ENCODE measurements around the gene PABPN1. TPM values are rescaled to one million over a fixed set of nuclear protein-coding genes. Genes with fewer than 3 reads are reported as not detected.

Gene PABPN1
- total and polyA plus RNA-seq, 2 of the 13 experiments (the other 11 are each of a cell fraction or from before 2014, with no cell fraction given) = 233 to 524 TPM

DNA sequence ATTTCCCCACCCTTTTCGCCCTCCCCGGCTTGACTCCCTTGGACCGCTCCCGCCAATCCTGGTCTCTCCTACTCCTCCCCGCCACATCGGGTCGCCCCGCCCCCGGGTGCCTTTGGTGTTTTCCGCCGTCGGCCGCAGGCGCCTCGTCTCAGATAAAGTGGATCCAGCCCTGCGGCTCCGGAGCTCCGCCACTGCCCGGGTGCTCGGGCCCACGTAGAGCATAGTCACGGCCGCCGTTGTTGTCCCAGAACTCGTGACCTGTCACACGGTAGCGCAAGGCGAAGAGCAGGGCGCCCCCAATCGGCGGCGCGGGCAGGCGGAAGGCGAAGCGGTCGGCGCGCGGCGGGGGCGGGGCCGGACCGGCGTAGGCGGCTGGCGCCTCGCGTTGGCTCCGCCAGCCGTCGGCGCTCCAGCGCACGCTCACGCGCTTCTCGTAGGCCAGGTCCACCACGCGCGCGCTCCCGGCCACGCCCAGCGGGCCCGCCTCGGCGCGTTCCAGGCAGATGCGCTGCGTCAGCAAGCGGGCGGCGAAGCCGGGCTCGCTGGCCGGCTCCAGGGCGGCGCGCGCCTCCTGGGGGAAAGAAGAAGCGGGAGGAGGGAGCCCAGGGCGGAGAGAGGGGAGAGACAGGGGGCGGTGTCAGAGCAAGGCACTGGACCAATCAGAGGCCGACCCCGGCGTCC is 19.8 kb upstream of the PABPN1 start (continued):
- TF ChIP-seq ZNF547 (CRISPR knock-in tag; IDR thresholded peaks at IDR 0.05) (no peak; the same call in 1 of the 2 replicates), PHF20 (CRISPR knock-in tag; IDR thresholded peaks at IDR 0.05) (no peak), RORA (CRISPR knock-in tag; IDR thresholded peaks at IDR 0.05) (no peak), ZNF382 (CRISPR knock-in tag; IDR thresholded peaks at IDR 0.05; ENCODE audit: borderline replicate concordance) (no peak), ZNF431 (CRISPR knock-in tag; IDR thresholded peaks at IDR 0.05; ENCODE audit: borderline replicate concordance, low read depth) (no peak), KMT2B (CRISPR knock-in tag; IDR thresholded peaks at IDR 0.05) (peak; percentile 74), PAF1 (CRISPR knock-in tag; IDR thresholded peaks at IDR 0.05) (0 out of 2 replicates have a peak, but pooled peaks have one; percentile 36), ETV5 (CRISPR knock-in tag; IDR thresholded peaks at IDR 0.05; ENCODE audit: borderline replicate concordance) (peak; percentile 84), ZNF589 (CRISPR knock-in tag; conservative IDR thresholded peaks at IDR 0.05) (no peak), ZC3H13 (CRISPR knock-in tag; IDR thresholded peaks at IDR 0.05) (no peak), XBP1 (CRISPR knock-in tag; IDR thresholded peaks at IDR 0.05) (peak; percentile 93), MEIS2 (CRISPR knock-in tag; IDR thresholded peaks at IDR 0.05) (peak; percentile 99), GABPB1 (CRISPR knock-in tag; IDR thresholded peaks at IDR 0.05) (peak; percentile 84)
- TF ChIP-seq, protein P1, sequence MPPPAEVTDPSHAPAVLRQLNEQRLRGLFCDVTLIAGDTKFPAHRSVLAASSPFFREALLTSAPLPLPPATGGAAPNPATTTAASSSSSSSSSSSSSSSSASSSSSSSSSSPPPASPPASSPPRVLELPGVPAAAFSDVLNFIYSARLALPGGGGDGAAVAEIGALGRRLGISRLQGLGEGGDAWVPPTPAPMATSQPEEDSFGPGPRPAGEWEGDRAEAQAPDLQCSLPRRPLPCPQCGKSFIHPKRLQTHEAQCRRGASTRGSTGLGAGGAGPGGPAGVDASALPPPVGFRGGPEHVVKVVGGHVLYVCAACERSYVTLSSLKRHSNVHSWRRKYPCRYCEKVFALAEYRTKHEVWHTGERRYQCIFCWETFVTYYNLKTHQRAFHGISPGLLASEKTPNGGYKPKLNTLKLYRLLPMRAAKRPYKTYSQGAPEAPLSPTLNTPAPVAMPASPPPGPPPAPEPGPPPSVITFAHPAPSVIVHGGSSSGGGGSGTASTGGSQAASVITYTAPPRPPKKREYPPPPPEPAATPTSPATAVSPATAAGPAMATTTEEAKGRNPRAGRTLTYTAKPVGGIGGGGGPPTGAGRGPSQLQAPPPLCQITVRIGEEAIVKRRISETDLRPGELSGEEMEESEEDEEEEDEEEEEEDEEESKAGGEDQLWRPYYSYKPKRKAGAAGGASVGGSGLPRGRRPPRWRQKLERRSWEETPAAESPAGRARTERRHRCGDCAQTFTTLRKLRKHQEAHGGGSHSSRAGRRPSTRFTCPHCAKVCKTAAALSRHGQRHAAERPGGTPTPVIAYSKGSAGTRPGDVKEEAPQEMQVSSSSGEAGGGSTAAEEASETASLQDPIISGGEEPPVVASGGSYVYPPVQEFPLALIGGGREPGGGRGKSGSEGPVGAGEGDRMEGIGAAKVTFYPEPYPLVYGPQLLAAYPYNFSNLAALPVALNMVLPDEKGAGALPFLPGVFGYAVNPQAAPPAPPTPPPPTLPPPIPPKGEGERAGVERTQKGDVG (CRISPR knock-in tag; IDR thresholded peaks at IDR 0.05; ENCODE audit: borderline replicate concordance) = peak; percentile 7; the same call in 1 of the 2 replicates
- TF ChIP-seq, protein P2, sequence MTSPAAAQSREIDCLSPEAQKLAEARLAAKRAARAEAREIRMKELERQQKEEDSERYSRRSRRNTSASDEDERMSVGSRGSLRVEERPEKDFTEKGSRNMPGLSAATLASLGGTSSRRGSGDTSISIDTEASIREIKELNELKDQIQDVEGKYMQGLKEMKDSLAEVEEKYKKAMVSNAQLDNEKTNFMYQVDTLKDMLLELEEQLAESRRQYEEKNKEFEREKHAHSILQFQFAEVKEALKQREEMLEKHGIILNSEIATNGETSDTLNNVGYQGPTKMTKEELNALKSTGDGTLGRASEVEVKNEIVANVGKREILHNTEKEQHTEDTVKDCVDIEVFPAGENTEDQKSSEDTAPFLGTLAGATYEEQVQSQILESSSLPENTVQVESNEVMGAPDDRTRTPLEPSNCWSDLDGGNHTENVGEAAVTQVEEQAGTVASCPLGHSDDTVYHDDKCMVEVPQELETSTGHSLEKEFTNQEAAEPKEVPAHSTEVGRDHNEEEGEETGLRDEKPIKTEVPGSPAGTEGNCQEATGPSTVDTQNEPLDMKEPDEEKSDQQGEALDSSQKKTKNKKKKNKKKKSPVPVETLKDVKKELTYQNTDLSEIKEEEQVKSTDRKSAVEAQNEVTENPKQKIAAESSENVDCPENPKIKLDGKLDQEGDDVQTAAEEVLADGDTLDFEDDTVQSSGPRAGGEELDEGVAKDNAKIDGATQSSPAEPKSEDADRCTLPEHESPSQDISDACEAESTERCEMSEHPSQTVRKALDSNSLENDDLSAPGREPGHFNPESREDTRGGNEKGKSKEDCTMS (CRISPR knock-in tag; conservative IDR thresholded peaks at IDR 0.05) = peak; percentile 91
- TF ChIP-seq, protein P3, sequence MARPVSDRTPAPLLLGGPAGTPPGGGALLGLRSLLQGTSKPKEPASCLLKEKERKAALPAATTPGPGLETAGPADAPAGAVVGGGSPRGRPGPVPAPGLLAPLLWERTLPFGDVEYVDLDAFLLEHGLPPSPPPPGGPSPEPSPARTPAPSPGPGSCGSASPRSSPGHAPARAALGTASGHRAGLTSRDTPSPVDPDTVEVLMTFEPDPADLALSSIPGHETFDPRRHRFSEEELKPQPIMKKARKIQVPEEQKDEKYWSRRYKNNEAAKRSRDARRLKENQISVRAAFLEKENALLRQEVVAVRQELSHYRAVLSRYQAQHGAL (CRISPR knock-in tag; IDR thresholded peaks at IDR 0.05; ENCODE audit: not compliant biosample characterization) = peak; percentile 88
- TF ChIP-seq, protein P4, sequence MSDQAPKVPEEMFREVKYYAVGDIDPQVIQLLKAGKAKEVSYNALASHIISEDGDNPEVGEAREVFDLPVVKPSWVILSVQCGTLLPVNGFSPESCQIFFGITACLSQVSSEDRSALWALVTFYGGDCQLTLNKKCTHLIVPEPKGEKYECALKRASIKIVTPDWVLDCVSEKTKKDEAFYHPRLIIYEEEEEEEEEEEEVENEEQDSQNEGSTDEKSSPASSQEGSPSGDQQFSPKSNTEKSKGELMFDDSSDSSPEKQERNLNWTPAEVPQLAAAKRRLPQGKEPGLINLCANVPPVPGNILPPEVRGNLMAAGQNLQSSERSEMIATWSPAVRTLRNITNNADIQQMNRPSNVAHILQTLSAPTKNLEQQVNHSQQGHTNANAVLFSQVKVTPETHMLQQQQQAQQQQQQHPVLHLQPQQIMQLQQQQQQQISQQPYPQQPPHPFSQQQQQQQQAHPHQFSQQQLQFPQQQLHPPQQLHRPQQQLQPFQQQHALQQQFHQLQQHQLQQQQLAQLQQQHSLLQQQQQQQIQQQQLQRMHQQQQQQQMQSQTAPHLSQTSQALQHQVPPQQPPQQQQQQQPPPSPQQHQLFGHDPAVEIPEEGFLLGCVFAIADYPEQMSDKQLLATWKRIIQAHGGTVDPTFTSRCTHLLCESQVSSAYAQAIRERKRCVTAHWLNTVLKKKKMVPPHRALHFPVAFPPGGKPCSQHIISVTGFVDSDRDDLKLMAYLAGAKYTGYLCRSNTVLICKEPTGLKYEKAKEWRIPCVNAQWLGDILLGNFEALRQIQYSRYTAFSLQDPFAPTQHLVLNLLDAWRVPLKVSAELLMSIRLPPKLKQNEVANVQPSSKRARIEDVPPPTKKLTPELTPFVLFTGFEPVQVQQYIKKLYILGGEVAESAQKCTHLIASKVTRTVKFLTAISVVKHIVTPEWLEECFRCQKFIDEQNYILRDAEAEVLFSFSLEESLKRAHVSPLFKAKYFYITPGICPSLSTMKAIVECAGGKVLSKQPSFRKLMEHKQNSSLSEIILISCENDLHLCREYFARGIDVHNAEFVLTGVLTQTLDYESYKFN (CRISPR knock-in tag; conservative IDR thresholded peaks at IDR 0.05) = peak; percentile 54
